ENCODE results near the gene SHANK3.

- no peak for TF ChIP-seq CTCF (conservative IDR thresholded peaks at IDR 0.05)
- no peak for TF ChIP-seq ZFX (IDR thresholded peaks at IDR 0.05)
Observed at GRCh38 chr22:50687829-50688228, 15.2 kb downstream of the SHANK3 start.
